ENCODE results near the gene RNU6-7.
A peak's percentile ranks its signal among the peaks of the same experiment; 100 is the strongest.

RNU6-7 gene

DNA sequence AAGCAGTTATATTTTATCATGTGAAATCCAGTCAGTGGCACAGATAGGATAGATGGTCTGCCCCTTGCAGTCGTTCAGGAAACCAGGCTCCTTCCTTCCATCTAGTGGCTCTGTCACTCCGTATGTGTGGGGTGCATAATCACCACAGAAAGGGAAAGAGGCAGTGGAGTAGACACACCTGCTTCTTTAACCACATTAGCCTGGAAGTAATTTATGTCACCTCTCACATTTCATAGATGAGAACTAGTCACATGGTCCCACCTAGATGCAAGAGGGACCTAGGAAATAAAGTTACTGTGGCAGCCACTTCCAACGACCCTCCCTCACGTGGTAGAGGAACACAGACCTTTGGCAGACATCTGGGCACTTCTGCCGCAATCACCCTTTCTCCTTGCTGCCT lies 15.5 kb downstream of the RNU6-7 start:
- TF ChIP-seq, protein P1, sequence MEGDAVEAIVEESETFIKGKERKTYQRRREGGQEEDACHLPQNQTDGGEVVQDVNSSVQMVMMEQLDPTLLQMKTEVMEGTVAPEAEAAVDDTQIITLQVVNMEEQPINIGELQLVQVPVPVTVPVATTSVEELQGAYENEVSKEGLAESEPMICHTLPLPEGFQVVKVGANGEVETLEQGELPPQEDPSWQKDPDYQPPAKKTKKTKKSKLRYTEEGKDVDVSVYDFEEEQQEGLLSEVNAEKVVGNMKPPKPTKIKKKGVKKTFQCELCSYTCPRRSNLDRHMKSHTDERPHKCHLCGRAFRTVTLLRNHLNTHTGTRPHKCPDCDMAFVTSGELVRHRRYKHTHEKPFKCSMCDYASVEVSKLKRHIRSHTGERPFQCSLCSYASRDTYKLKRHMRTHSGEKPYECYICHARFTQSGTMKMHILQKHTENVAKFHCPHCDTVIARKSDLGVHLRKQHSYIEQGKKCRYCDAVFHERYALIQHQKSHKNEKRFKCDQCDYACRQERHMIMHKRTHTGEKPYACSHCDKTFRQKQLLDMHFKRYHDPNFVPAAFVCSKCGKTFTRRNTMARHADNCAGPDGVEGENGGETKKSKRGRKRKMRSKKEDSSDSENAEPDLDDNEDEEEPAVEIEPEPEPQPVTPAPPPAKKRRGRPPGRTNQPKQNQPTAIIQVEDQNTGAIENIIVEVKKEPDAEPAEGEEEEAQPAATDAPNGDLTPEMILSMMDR (IDR thresholded peaks at IDR 0.05; ENCODE audit: low read depth, low read length): no peak
- no peak for DNase-seq (ENCODE audit: extremely low read depth, low read depth)

- no peak for DNase-seq (ENCODE audit: extremely low read depth, low read depth)
- TF ChIP-seq, protein P1 (IDR thresholded peaks at IDR 0.05; ENCODE audit: low read depth, low read length): peak; percentile 46
Observed at GRCh38 chr14:32224737-32225377, 23.0 kb downstream of the RNU6-7 start.

GRCh38 chr14:32225378-32225920 lies 23.6 kb downstream of the RNU6-7 start:
- no peak for DNase-seq (ENCODE audit: extremely low read depth, low read depth)
- TF ChIP-seq, protein P1 (IDR thresholded peaks at IDR 0.05; ENCODE audit: low read depth, low read length): no peak

GRCh38 chr14:32226056-32226455 lies 24.2 kb downstream of the RNU6-7 start:
- TF ChIP-seq, protein P1 (IDR thresholded peaks at IDR 0.05; ENCODE audit: low read depth, low read length): no peak
- DNase-seq (ENCODE audit: extremely low read depth, low read depth): no peak

GRCh38 chr14:32230181-32230580 lies 28.3 kb downstream of the RNU6-7 start:
- TF ChIP-seq, protein P1 (IDR thresholded peaks at IDR 0.05; ENCODE audit: low read depth, low read length): no peak
- no peak for DNase-seq (ENCODE audit: extremely low read depth, low read depth)

DNA sequence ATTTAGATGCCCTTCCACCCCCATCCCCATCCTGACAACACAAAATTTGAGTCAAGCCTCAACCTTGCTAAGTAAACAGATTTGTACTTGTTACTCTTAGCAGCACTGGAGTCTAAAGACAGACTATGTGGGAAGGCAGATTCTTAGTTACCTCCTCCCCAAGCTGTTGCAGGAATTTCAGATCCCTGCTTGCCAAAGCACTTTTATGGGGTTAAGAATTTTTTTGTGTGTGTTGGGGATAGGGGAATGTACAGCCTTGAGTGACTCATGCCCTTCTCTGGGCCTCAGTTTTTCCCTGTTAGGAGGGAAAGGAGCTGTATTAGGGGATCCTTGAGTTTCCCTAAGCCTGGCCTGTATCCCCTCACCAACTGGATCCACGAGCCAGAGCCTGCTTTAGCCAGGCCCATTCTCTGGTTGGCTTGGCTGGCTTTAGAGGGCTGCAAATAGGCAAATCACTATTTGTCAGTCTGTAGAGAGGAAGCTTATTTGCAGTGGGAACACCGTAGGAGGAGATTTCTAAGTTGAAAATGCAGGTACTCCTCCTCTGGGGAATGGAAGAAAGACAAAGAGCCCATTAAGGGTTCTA lies 28.9 kb downstream of the RNU6-7 start:
- TF ChIP-seq, protein P1 (IDR thresholded peaks at IDR 0.05; ENCODE audit: low read depth, low read length): no peak
- peak; percentile 11 for DNase-seq (ENCODE audit: extremely low read depth, low read depth)

GRCh38 chr14:32232481-32232880 lies 30.6 kb downstream of the RNU6-7 start:
- DNase-seq (ENCODE audit: extremely low read depth, low read depth): no peak
- TF ChIP-seq, protein P1 (IDR thresholded peaks at IDR 0.05; ENCODE audit: low read depth, low read length): no peak
